ENCODE measurements around the gene CPN2.

CPN2 gene

GRCh38 chr3:194370753-194371152 is 19.6 kb upstream of the CPN2 start:
- Histone ChIP-seq H3K23ac (ENCODE audit: low read length in 2 of 2) (no peak overlapping the region), H2BK5ac (ENCODE audit: low read depth, low read length, poor library complexity, severe bottlenecking) (no peak overlapping the region), H3K4me1 (ENCODE audit: control insufficient read depth, insufficient read depth, low read depth, low read length) (peaks cover 7% of the 10 kb centered on the region), H3K79me1 (replicated peaks; ENCODE audit: low read length, poor library complexity, severe bottlenecking) (no peaks in the 10 kb centered on the region), H3K27ac (ENCODE audit: low read length, poor library complexity, severe bottlenecking) (no peak overlapping the region), H2BK120ac (ENCODE audit: low read depth, low read length) (no peak overlapping the region), H3K4me3 (ENCODE audit: insufficient read depth in 1 of 2, low read depth in 1 of 2, low read length in 2 of 2) (no peak overlapping the region), H3K4ac (ENCODE audit: low read depth in 1 of 2, low read length in 2 of 2) (no peak overlapping the region), H3K14ac (ENCODE audit: low read length in 2 of 2) (no peak overlapping the region), H4K8ac (ENCODE audit: low read length) (no peak overlapping the region), H3K4me2 (ENCODE audit: low read length, poor library complexity, severe bottlenecking) (no peak overlapping the region), H2BK15ac (ENCODE audit: low read depth, poor library complexity, severe bottlenecking) (no peak overlapping the region), H3K36me3 (ENCODE audit: control insufficient read depth in 1 of 2, insufficient read depth in 2 of 2, low read depth in 1 of 2, low read length in 2 of 2) (no peaks in the 10 kb centered on the region), H2BK12ac (ENCODE audit: low read length in 2 of 2) (no peak overlapping the region), H2AFZ (ENCODE audit: low read depth, low read length) (no peak overlapping the region), H3K9ac (ENCODE audit: low read length) (no peak overlapping the region), H2AK5ac (ENCODE audit: low read length, severe bottlenecking) (no peak overlapping the region), H3K27me3 (ENCODE audit: control insufficient read depth in 1 of 2, insufficient read depth in 1 of 2, low read length in 2 of 2) (peaks cover 39 to 40% of the 10 kb centered on the region in 2 experiments), H3K9me3 (ENCODE audit: control insufficient read depth, low read length) (no peaks in the 10 kb centered on the region), H4K91ac (ENCODE audit: low read length) (no peak overlapping the region), H3K18ac (ENCODE audit: low read depth in 1 of 2, low read length in 2 of 2) (no peak overlapping the region)
- WGBS, result 84% methylated on average over 10 of the region's 10 CpGs
- no peak for DNase-seq

DNA sequence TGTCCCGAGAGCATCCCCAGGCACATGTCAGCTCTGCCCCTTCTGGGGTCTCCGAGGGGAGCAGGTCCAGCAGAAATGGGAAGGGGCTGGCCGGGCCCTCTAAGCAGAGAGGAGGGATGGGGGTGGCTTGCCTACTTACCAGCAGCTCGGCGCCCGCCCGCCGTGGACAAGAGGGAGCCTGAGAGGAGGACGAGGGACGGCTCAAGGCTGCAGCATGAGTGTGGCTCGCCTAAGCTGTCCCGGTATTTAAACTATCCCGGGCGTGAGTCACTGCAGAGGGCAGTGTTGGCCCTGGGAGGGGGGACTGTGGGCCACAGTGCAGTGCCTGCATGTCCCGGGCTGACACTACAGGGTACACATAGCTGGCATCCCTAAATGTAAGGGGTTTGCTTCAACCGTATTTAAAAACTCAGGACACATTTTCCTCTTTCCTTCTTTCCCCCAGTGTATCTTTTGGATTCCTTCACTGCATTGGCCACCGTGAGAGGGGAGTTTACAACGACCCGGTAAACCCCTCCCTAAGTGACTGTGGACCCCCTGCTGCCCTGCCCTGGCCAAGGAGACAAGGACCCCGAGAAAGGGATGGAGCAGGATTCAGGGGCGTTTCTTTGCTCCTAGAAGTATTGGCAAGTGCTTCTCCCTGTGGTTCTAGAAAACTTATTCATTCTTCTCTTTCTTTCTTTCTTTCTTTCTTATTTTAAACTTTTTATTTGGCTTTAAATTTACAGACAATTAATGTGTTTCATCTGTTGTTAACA is 18.6 kb upstream of the CPN2 start, which contains the start of gene LRRC15:
TSS of gene LRRC15 (minus strand) at position 222 of the 758 bp plus-strand sequence. CDS start 8,700 bp downstream, outside the sequence.
- Histone ChIP-seq H2BK120ac (ENCODE audit: low read depth, low read length) (no peak within 1 kb of the TSS), H2BK5ac (ENCODE audit: low read depth, low read length, poor library complexity, severe bottlenecking) (no peak within 1 kb of the TSS), H3K79me1 (replicated peaks; ENCODE audit: low read length, poor library complexity, severe bottlenecking) (no peaks in the 10 kb centered on the region), H3K27me3 (ENCODE audit: control insufficient read depth in 1 of 2, insufficient read depth in 1 of 2, low read length in 2 of 2) (peaks cover 38 to 40% of the 10 kb centered on the region in 2 experiments), H2BK12ac (ENCODE audit: low read length in 2 of 2) (no peak within 1 kb of the TSS), H3K9ac (ENCODE audit: low read length) (peak within 1 kb of the TSS; percentile 12), H3K4me3 (ENCODE audit: insufficient read depth in 1 of 2, low read depth in 1 of 2, low read length in 2 of 2) (peak within 1 kb of the TSS in 1 of 2 experiments; percentile 33), H3K23ac (ENCODE audit: low read length in 2 of 2) (peak within 1 kb of the TSS in 1 of 2 experiments; percentile 1), H3K18ac (ENCODE audit: low read depth in 1 of 2, low read length in 2 of 2) (peak within 1 kb of the TSS in 1 of 2 experiments; percentile 5), H3K4ac (ENCODE audit: low read depth in 1 of 2, low read length in 2 of 2) (no peak within 1 kb of the TSS), H3K27ac (ENCODE audit: low read length, poor library complexity, severe bottlenecking) (no peak within 1 kb of the TSS), H4K91ac (ENCODE audit: low read length) (no peak within 1 kb of the TSS), H3K9me3 (ENCODE audit: control insufficient read depth, low read length) (no peaks in the 10 kb centered on the region), H2AK5ac (ENCODE audit: low read length, severe bottlenecking) (no peak within 1 kb of the TSS), H4K8ac (ENCODE audit: low read length) (no peak within 1 kb of the TSS), H2BK15ac (ENCODE audit: low read depth, poor library complexity, severe bottlenecking) (no peak within 1 kb of the TSS), H3K14ac (ENCODE audit: low read length in 2 of 2) (peak within 1 kb of the TSS in 1 of 2 experiments; percentile 18), H2AFZ (ENCODE audit: low read depth, low read length) (no peak within 1 kb of the TSS), H3K36me3 (ENCODE audit: control insufficient read depth in 1 of 2, insufficient read depth in 2 of 2, low read depth in 1 of 2, low read length in 2 of 2) (no peaks in the 10 kb centered on the region), H3K4me1 (ENCODE audit: control insufficient read depth, insufficient read depth, low read depth, low read length) (peaks cover 12% of the 10 kb centered on the region), H3K4me2 (ENCODE audit: low read length, poor library complexity, severe bottlenecking) (no peak within 1 kb of the TSS)
- peak; percentile 81 for DNase-seq
- 19% methylated on average over 20 of the region's 21 CpGs for WGBS

DNA sequence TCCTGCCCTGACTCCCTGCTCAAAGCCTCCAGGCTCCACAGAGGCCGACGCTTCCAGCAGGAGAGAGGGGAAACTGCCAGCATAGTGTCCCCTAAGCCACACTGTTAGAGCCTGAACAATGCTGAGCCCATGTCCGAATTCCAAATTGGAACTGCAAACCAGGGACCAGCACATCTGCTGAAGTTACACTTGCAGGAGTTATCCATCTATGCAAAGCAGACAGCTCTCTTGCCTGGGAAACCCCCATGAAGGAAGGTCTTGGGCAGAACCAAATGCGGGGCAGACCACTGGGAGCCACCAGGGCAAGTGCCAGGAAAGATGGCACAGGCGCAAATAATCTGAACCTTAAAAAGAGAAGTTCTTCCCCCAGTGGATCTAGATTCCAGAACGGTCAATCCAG is 17.8 kb upstream of the CPN2 start:
- DNase-seq, result no peak
- Histone ChIP-seq H3K4ac (ENCODE audit: low read depth in 1 of 2, low read length in 2 of 2) (no peak overlapping the region), H3K36me3 (ENCODE audit: control insufficient read depth in 1 of 2, insufficient read depth in 2 of 2, low read depth in 1 of 2, low read length in 2 of 2) (no peaks in the 10 kb centered on the region)

DNA sequence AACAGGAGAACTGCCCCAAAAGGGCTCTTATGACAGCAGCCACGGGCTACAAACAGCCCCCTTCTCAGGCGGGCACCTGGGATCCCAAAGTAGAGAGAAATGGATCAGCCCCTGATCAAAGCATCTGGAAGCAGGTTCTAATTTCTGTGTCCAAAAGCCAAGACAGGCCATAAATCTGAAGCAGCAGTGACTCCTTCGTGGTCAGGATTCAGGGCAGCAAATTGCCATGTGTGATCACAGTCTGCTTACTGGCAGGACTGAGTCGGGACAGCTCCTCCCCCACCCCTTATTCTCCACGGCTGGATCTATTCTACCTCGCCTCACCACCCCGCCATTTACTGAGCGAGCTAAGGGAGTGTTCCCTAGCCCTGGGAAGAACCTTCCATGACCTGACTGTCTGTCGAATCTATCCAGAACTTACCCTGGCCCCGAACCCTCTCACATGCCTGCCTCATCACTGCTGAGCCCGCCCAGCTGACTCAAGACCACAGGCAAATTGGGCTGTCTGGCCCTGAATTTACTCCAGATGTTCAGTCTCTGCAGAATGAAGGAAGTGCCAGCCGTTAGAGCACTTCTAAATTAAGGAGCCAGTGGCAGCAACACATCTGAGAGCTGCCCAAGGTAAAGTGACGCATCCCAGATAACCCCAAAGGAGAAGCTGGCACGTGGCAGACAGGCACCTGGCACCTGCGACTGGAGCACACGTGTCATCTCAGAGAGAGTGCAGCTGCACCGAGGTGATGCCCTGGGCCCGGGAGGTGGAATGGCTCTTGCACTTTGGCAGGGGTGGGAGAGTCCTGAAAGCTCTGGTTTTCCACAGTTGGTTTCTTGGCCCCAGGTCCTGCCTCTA is 17.1 kb upstream of the CPN2 start:
- no peak overlapping the region for H2AFZ ChIP-seq (ENCODE audit: low read depth, low read length)
- no peak overlapping the region for H2BK5ac ChIP-seq (ENCODE audit: low read depth, low read length, poor library complexity, severe bottlenecking)
- H3K4ac ChIP-seq (ENCODE audit: low read depth in 1 of 2, low read length in 2 of 2), result no peak overlapping the region
- H3K18ac ChIP-seq (ENCODE audit: low read depth in 1 of 2, low read length in 2 of 2), result peak overlapping the region in 1 of 2 experiments; percentile 28
- peaks cover 18% of the 10 kb centered on the region for H3K4me1 ChIP-seq (ENCODE audit: control insufficient read depth, insufficient read depth, low read depth, low read length)
- peak overlapping the region; percentile 62 for H2BK15ac ChIP-seq (ENCODE audit: low read depth, poor library complexity, severe bottlenecking)
- H3K23ac ChIP-seq (ENCODE audit: low read length in 2 of 2), result no peak overlapping the region
- H2BK120ac ChIP-seq (ENCODE audit: low read depth, low read length), result no peak overlapping the region
- no peaks in the 10 kb centered on the region for H3K9me3 ChIP-seq (ENCODE audit: control insufficient read depth, low read length)
- no peak overlapping the region for H2BK12ac ChIP-seq (ENCODE audit: low read length in 2 of 2)
- peak overlapping the region in 1 of 2 experiments; percentile 18 for H3K14ac ChIP-seq (ENCODE audit: low read length in 2 of 2)
- peak overlapping the region; percentile 25 for H4K91ac ChIP-seq (ENCODE audit: low read length)
- peaks cover 34 to 38% of the 10 kb centered on the region in 2 experiments for H3K27me3 ChIP-seq (ENCODE audit: control insufficient read depth in 1 of 2, insufficient read depth in 1 of 2, low read length in 2 of 2)
- peak overlapping the region; percentile 38 for H4K8ac ChIP-seq (ENCODE audit: low read length)
- no peaks in the 10 kb centered on the region for H3K36me3 ChIP-seq (ENCODE audit: control insufficient read depth in 1 of 2, insufficient read depth in 2 of 2, low read depth in 1 of 2, low read length in 2 of 2)
- no peaks in the 10 kb centered on the region for H3K79me1 ChIP-seq (replicated peaks; ENCODE audit: low read length, poor library complexity, severe bottlenecking)
- no peak overlapping the region for H2AK5ac ChIP-seq (ENCODE audit: low read length, severe bottlenecking)
- peak; percentile 53 for DNase-seq
- no peak overlapping the region for H3K4me2 ChIP-seq (ENCODE audit: low read length, poor library complexity, severe bottlenecking)
- no peak overlapping the region for H3K4me3 ChIP-seq (ENCODE audit: insufficient read depth in 1 of 2, low read depth in 1 of 2, low read length in 2 of 2)
- H3K9ac ChIP-seq (ENCODE audit: low read length), result no peak overlapping the region
- WGBS, result 59% methylated on average over 18 of the region's 18 CpGs
- H3K27ac ChIP-seq (ENCODE audit: low read length, poor library complexity, severe bottlenecking), result no peak overlapping the region

More for the DNA sequence above, 17.8 kb upstream of the CPN2 start:
- no peak overlapping the region for H3K27ac ChIP-seq (ENCODE audit: low read length, poor library complexity, severe bottlenecking)
- H3K18ac ChIP-seq (ENCODE audit: low read depth in 1 of 2, low read length in 2 of 2), result no peak overlapping the region
- WGBS, result 91% methylated on average over 6 of the region's 6 CpGs
- H3K4me1 ChIP-seq (ENCODE audit: control insufficient read depth, insufficient read depth, low read depth, low read length), result peaks cover 18% of the 10 kb centered on the region
- H2BK15ac ChIP-seq (ENCODE audit: low read depth, poor library complexity, severe bottlenecking), result no peak overlapping the region
- H2AK5ac ChIP-seq (ENCODE audit: low read length, severe bottlenecking), result no peak overlapping the region
- H3K27me3 ChIP-seq (ENCODE audit: control insufficient read depth in 1 of 2, insufficient read depth in 1 of 2, low read length in 2 of 2), result peaks cover 36 to 38% of the 10 kb centered on the region in 2 experiments
- no peaks in the 10 kb centered on the region for H3K79me1 ChIP-seq (replicated peaks; ENCODE audit: low read length, poor library complexity, severe bottlenecking)
- no peak overlapping the region for H3K4me3 ChIP-seq (ENCODE audit: insufficient read depth in 1 of 2, low read depth in 1 of 2, low read length in 2 of 2)
- no peak overlapping the region for H3K9ac ChIP-seq (ENCODE audit: low read length)
- no peak overlapping the region for H2BK12ac ChIP-seq (ENCODE audit: low read length in 2 of 2)
- H3K9me3 ChIP-seq (ENCODE audit: control insufficient read depth, low read length), result no peaks in the 10 kb centered on the region
- H2BK120ac ChIP-seq (ENCODE audit: low read depth, low read length), result no peak overlapping the region
- no peak overlapping the region for H3K14ac ChIP-seq (ENCODE audit: low read length in 2 of 2)
- H4K8ac ChIP-seq (ENCODE audit: low read length), result no peak overlapping the region
- no peak overlapping the region for H4K91ac ChIP-seq (ENCODE audit: low read length)
- no peak overlapping the region for H3K4me2 ChIP-seq (ENCODE audit: low read length, poor library complexity, severe bottlenecking)
- H2BK5ac ChIP-seq (ENCODE audit: low read depth, low read length, poor library complexity, severe bottlenecking), result no peak overlapping the region
- no peak overlapping the region for H3K23ac ChIP-seq (ENCODE audit: low read length in 2 of 2)
- no peak overlapping the region for H2AFZ ChIP-seq (ENCODE audit: low read depth, low read length)

All from mesenchymal stem cell (in vitro differentiated cells and primary cell).